ENCODE results near the gene EVC2. TPM values are rescaled to one million over a fixed set of nuclear protein-coding genes. Genes with fewer than 3 reads are reported as not detected.
A peak's percentile ranks its signal among the peaks of the same experiment; 100 is the strongest.

EVC2 gene
- total and polyA plus RNA-seq, 2 of the 4 experiments (the other 2 are of a cell fraction) = 2.7 to 5.9 TPM

- BruUV-seq (replicated peaks) = no TSS peak
- peak overlapping the region; percentile 98 for H2AK5ac ChIP-seq (ENCODE audit: low read depth, low read length)
- peak overlapping the region in 1 of 2 experiments; percentile 84; a peak in 2 of 4 replicates for H4K8ac ChIP-seq (ENCODE audit: low read depth in 2 of 2, low read length in 2 of 2)
- ChIA-PET CTCF (no interaction called here), POLR2A (ENCODE audit: unreplicated experiment) (no interaction called here)
- no peak overlapping the region for H3K4me2 ChIP-seq (ENCODE audit: low read depth, low read length)
- peaks cover 15% of the 10 kb centered on the region for H3K4me1 ChIP-seq (ENCODE audit: control insufficient read depth, insufficient read depth, low read length)
- in situ Hi-C loops (cut with MboI; ENCODE audit: low sequenced_read_pairs) = no loop called here
- H3K18ac ChIP-seq (ENCODE audit: low read depth, low read length) = no peak overlapping the region; the same call in 1 of the 2 replicates
- H2BK20ac ChIP-seq (ENCODE audit: low read depth, low read length) = peak overlapping the region; percentile 75
- no peak overlapping the region for H3K23ac ChIP-seq (ENCODE audit: low read depth, low read length)
- H3K79me1 ChIP-seq (ENCODE audit: low read depth in 1 of 2, low read length in 2 of 2) = peaks cover 2 to 9% of the 10 kb centered on the region in 2 experiments; a peak in 2 of 4 replicates
- intact Hi-C loops (cut with micrococcal nuclease) = loop anchor here (5.0 kb wide), 2 partner anchors 155 to 600 kb away; no protein-coding TSS in a partner anchor
- H3K9ac ChIP-seq (ENCODE audit: low read depth, low read length) = no peak overlapping the region
- dilution Hi-C loops (cut with HindIII; ENCODE audit: low sequenced_read_pairs, unreplicated experiment) = no loop called here
- H4K5ac ChIP-seq (ENCODE audit: low read depth, low read length) = no peak overlapping the region
- peak overlapping the region; percentile 42 for H4K91ac ChIP-seq (ENCODE audit: insufficient read depth, low read depth, low read length)
- peak overlapping the region; percentile 77; the same call in 1 of the 3 replicates for H2BK15ac ChIP-seq (ENCODE audit: low read depth, low read length)
- peak overlapping the region; percentile 83 for H2BK120ac ChIP-seq (ENCODE audit: low read depth, low read length)
- no peak for ATAC-seq (ENCODE audit: low read depth)
- H3K14ac ChIP-seq (replicated peaks; ENCODE audit: low read depth, low read length) = peak overlapping the region; percentile 72
- 100% methylated on average over 2 of the region's 13 CpGs; no CpG with 5 or more reads in 1 of the 2 experiments for WGBS, 2 experiments (ENCODE audit: extremely low coverage in 2 of 2, insufficient read length in 1 of 2)
- peak overlapping the region; percentile 79; the same call in 1 of the 2 replicates for H3K4ac ChIP-seq (ENCODE audit: low read depth, low read length)
- peak overlapping the region; percentile 47 for H2AFZ ChIP-seq (replicated peaks; ENCODE audit: low read length, poor library complexity)
- peaks cover 15% of the 10 kb centered on the region for H3K9me1 ChIP-seq (ENCODE audit: insufficient read depth, low read length)
- H3K4me3 ChIP-seq (ENCODE audit: insufficient read depth, low read depth, low read length) = no peak overlapping the region
- no peaks in the 10 kb centered on the region for H4K20me1 ChIP-seq (ENCODE audit: insufficient read depth, low read length)
- H2BK5ac ChIP-seq (ENCODE audit: low read depth, low read length, poor library complexity, severe bottlenecking) = peak overlapping the region; percentile 65
- no peak for DNase-seq
- H3K56ac ChIP-seq (ENCODE audit: extremely low read depth, insufficient read depth, low read length) = no peak overlapping the region
- H2AK9ac ChIP-seq (replicated peaks; ENCODE audit: low read depth, low read length, poor library complexity) = peak overlapping the region; percentile 7
- no peak overlapping the region for H3K27ac ChIP-seq (ENCODE audit: insufficient read depth, low read length)
- TF ChIP-seq MAFK (IDR thresholded peaks at IDR 0.05; ENCODE audit: low read depth, low read length) (no peak), USF2 (IDR thresholded peaks at IDR 0.05; ENCODE audit: low read depth, low read length) (no peak), SMC3 (IDR thresholded peaks at IDR 0.05; ENCODE audit: low read depth, low read length) (no peak), RFX5 (IDR thresholded peaks at IDR 0.05; ENCODE audit: low read depth, low read length) (no peak)
- H3K36me3 ChIP-seq (ENCODE audit: control insufficient read depth, insufficient read depth, low read length) = peaks cover 22% of the 10 kb centered on the region
- H3K9me3 ChIP-seq (ENCODE audit: control insufficient read depth, insufficient read depth, low read length) = no peaks in the 10 kb centered on the region; the same call in 1 of the 2 replicates
- H3K27me3 ChIP-seq (ENCODE audit: control insufficient read depth, insufficient read depth, low read length) = no peaks in the 10 kb centered on the region
Observed at GRCh38 chr4:5636766-5637670, 71.3 kb downstream of the EVC2 start.

Data from IMR-90 (cell line).